Hepatic stellate cell (primary cell): ENCODE data around the gene TRAM2.
"Not testable (repeated sequence)": the region's sequence is repeated elsewhere in the genome, so short reads cannot be mapped to it uniquely, and the experiment has no call there.

Source experiments
- DNase-seq: peaks from one replicate; pipeline ENCODE4 v3.0.0; 2011; ENCODE audit warnings: low spot score

Gene TRAM2

GRCh38 chr6:52483671-52484003 is 93.2 kb downstream of the TRAM2 start:
- no peak for DNase-seq

GRCh38 chr6:52482903-52483670 is 93.8 kb downstream of the TRAM2 start:
- no peak for DNase-seq

- no peak for DNase-seq
These were observed 101.6 kb downstream of the TRAM2 start for GRCh38 chr6:52475307-52475706.

DNA sequence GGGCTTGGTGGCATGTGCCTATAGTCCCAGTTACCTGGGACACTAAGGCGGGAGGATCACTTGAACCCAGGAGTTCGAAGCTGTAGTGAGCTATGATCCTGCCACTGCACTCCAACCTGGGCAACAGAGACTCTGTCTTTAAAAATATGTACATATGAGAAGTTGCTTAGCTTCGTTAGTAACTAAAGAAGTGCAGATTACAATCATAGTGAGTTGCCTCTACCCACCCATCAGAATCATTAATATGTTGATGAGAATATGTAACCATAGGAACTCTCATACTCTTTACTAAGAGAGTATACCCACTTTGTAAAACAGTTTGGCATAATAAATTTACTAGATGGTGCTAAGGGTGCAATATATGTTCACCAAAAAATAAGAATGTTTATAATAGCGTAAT is 102.7 kb downstream of the TRAM2 start:
- DNase-seq, result no peak

GRCh38 chr6:52461194-52461593 is 115.7 kb downstream of the TRAM2 start:
- DNase-seq, result not testable (repeated sequence)

DNA sequence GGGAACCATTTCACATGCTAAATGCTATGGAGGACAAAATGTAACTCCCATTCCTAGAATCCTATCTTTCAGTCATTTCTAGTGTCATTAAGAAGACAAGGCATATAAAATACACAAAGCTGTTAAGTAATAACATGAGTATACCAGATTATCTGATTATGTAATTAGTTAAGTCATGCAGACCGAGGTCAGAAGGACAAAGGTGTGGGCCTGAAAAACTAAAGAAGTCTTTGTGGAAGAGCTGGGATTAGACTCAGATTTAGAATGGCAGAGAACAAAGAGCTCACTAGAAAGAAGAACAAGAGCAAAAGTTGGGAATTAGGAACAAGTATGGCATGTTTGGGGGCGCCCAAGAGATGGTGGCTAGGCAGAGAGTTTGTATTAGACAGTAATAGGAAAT is 119.8 kb downstream of the TRAM2 start:
- no peak for DNase-seq

DNA sequence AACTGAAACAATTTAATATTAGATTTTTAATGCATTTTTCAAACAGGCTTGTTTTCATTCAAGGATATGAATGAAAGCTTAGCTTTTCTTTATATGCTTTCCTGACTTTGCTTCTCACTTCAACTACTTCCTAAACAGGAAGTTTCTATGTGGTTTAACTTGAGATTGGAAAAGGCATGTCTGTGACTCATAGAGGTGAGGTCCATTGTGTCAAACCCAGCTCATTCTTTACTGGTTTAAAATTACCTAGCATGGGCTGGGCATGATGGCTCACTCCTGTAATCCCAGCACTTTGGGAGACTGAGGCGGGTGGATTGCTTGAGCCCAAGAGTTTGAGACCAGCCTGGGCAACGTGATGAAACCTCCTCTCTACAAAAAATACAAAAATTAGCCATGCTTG is 122.3 kb downstream of the TRAM2 start:
- peak; percentile 2 for DNase-seq
